Activated CD4-positive, CD25-positive, alpha-beta regulatory T cell treated with anti-CD3 and anti-CD28 coated beads, Interleukin-2, amount 50 U/mL, for 24 hours (primary cell): ENCODE results near the gene ITFG2.
A peak's percentile ranks its signal among the peaks of the same experiment; 100 is the strongest.
"Not testable (repeated sequence)": the region's sequence is repeated elsewhere in the genome, so short reads cannot be mapped to it uniquely, and the experiment has no call there.

Experiments
- ATAC-seq, 2 donors: fragments of 150-1000 bp; cut with Tn5 transposase; one replicate each; pipeline ENCODE4 v1.10.0; 2021; ENCODE audit warnings: mild to moderate bottlenecking in 1 of 2, moderate library complexity in 1 of 2

The ITFG2 gene

DNA sequence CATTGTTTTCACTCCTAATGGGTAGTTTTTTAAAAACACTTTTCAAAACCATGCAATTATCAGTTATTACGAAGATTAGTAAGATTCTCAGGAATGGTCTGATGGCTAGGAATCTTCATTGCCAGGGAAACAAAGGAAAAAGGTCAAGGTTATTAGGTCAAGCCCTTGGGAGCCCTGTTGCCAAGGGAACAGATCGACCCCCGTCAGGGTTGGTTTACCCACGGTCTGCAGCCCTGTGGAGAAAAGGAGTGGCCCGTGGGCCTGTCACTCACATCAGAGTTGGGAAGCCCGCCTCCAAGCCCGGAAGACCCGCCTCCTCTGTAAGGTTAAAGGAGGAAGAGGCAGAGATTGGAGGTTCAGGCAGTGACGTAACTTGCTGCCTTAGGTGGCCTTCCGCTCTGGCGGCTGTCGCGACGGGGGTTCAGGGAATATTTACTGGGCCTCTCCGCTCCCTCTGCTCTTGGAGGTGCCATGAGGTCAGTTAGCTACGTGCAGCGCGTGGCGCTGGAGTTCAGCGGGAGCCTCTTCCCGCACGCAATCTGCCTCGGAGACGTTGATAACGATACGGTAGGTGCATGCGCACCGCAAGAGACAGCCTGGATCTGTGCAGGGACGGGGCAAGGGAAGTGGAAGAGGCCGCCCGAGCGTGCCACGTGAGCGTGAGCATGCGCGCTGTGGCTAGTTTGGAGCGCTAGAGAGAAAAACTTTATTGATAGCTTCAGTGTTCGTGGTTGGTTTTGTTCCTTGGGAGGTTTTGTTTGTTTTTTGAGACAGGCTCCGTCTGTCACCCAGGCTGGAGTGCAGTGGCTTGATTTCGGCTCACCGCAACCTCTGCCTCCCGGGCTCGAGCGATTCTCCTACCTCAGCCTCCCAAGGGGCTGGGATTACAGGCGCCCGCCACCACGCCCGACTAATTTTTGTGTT lies at the start of gene ITFG2:
Gene ITFG2, plus strand, starts transcription at position 379 of the 924 bp plus-strand sequence. Its CDS starts 93 bp downstream, at position 472.
- peak; percentile 97 for ATAC-seq

DNA sequence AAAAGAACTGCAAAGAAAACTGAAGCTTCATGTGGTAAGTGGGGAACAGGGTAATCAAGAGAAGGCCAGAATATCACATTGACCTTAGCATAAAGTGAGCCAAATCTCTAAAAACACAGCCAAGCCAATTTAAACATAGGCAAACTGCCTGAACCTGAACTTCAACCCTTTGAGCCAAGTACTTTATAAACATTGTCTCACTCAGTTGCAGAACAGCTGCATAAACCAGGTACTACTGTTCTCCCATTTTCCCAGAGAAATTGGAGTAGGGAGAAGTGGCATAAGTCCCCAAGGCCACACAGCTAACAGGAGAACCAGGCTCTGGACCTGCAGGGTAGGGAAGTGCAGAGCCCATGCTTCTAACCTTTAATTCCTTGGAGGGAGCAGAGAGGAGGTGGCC lies 48.1 kb upstream of the ITFG2 start:
- ATAC-seq, result no peak

DNA sequence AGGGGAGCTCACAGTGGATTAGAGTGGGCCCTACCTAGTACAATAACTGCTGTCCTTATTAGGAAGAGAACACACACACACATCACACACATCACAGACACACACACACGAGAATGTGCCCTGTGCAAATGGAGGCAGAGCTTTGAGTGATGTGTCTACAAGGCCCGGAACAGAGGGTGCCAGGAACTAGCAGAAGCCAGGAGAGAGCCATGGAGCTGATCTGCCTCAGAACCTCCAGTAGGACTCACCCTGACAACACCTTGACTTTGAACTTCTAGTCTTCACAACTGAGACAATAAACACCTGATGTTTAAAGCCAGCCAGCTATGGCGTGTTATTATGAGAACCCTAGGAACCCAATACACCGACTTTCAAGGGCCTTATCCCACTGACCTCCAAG lies 47.4 kb upstream of the ITFG2 start:
- ATAC-seq, result no peak

DNA sequence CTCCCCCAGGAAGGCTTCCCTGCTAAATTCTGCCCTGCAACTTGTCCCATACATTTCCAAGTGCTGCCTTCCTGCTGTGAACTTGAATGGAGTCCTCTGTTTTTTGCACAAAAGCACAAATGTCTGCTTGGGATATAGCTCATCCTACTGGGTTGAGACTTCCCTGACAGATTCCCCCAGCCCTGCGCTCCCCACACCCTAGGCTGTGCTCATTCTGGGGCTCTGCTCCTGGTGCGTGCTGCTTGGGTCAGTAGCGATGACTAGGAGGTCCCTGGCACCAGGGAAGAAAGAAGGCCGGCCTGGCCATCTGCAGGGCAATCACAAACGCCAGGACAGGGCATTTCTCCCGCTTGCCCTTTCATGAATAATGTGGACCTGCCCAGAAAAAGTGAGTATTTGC lies 46.9 kb upstream of the ITFG2 start:
- ATAC-seq, result no peak

DNA sequence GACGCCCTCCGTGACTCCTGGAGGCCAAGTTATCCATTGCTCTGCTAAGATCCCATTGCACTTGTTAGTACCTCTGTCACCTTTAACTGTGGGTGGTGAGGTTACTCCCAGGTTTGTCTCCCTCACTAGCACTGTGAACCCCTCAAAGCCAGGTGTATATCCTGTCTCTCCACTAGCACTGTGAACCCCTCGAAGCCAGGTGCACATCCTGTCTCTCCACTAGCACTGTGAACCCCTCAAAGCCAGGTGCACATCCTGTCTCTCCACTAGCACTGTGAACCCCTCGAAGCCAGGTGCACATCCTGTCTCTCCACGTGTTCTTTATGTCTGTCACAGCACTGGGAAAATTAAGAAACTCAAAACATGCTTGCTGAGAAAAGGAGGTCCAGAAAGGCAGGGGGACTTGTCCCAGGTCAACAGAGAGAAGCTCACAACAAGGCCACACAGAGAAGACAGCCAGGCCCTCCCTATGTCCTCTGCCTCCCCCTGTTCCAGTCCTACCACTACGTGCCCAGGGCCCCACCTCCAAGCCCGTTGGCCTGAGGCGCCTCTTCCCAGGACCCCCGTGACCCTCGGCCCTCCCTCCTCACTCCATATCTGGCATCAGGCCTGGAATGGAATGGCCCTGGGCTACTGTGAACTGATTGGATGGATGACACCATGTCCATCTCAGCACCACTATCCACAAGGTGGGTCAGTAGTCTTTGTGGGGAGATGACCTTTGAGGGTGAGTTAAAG lies 44.1 kb upstream of the ITFG2 start:
- ATAC-seq, result no peak

DNA sequence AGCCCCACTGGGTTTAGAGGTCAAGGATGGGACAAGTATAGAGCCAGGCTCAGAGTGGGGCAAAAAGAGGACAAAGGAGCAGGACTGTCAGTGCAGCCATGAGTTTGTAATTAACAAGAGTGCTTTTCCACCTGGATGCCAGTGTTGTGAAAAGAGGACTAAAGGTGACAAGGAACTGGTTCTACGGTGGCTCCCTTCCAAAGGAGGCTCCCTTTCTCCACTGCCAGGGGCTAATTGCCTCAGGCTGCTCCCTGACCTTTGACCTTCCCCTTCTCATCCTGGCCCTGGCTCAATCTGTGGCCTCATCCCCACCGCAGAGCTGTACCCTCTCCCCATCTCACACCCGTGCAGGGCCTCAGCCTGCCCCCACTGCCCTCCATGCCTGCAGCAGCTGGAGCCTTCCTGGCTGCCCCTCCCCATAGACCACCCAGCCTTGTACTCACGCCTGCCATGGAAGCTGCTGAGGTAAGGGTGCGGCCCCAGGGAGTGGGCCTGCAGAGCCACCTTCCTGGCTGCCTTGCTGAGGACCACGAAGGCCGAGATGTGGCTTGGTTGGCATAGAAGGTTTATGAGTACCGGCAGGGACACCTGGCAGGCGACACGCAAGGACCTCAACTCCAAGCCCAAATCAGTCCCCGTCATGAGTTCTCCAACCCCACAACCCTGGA lies 42.5 kb upstream of the ITFG2 start:
- ATAC-seq, result no peak

DNA sequence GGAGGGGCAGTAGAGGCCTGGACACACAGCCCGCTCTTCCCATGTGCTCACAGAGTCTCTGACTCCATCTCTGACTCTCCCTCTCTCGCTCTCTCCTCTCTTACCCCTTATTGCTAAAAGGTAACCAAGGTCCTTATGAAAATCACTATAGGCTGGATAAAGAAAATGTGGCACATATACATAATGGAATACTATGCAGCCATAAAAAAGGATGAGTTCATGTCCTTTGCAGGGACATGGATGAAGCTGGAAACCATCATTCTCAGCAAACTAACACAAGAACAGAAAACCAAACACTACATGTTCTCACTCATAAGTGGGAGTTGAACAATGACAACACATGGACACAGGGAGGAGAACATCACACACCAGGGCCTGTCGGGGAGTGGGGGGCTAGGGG lies 41.9 kb upstream of the ITFG2 start:
- ATAC-seq, result not testable (repeated sequence)

DNA sequence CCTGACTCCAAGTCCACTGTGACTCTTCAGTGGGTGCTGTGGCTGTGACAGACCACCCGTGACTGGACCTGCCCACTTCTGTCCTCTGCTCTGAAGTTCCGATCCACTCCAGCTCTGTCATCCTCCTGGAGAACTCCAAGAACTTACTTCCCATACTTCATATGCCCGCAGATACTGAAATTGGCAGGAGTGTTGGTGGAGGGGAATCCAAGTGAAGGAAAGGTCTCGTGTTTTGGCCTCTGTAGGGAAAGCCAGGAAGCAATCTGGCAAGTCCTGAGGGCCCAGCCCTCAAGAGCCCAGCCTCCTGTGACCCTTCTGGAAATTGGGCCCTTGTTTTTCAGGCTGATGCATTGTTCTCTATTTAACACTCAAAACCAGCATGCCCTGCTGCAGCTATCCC lies 40.1 kb upstream of the ITFG2 start:
- no peak for ATAC-seq

DNA sequence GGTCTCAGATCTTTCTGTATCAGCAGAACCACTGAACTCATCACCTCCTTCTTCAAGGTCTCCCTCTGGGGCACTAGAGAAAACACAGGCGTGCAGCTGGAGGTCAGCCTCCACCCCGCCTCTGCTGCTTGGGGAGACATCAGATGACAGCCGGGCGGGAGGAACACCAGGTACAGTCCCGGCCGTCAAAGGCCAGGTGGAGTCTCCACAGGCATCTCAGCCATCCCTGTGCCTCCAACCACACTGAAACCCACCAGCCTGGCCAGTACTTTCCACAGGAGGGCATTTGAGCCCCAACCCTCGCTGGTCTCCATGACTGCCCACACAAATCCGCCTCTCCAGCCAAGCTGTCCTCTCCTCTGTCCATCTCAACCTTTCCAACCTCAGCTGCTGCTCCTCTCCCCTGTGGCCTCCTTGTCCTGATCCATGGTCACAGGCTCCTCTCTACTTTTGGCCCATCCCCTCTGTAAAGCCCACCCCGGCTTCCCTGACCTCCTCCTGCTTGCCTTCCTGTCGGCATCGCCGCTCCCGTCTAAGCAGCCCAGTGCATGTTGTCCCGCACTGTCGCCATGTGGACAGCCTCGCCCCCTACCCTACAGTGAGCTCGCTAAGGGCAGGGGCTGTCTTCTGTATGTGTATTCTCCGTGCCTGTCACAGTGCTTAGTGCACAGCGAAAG lies 39.1 kb upstream of the ITFG2 start:
- no peak for ATAC-seq

DNA sequence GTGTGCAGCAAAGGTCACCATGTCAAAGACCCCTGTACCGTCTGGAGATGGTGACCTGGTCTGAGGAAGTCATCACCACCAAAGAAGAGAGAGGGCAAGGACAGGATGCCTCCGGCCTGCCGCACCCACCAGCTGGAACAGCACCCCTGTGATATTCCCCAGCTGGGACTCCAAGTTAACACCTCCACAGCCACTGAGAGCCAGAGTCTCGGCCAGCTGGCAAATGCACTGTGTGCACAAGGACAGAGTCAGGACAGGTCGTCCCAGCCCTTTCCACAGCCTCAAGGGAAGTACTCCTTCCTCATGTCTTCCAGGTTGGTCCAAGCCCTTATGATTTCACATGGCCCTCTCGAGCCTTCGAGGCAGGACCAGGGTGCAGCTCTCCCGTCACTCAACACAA lies 37.0 kb upstream of the ITFG2 start:
- no peak for ATAC-seq

DNA sequence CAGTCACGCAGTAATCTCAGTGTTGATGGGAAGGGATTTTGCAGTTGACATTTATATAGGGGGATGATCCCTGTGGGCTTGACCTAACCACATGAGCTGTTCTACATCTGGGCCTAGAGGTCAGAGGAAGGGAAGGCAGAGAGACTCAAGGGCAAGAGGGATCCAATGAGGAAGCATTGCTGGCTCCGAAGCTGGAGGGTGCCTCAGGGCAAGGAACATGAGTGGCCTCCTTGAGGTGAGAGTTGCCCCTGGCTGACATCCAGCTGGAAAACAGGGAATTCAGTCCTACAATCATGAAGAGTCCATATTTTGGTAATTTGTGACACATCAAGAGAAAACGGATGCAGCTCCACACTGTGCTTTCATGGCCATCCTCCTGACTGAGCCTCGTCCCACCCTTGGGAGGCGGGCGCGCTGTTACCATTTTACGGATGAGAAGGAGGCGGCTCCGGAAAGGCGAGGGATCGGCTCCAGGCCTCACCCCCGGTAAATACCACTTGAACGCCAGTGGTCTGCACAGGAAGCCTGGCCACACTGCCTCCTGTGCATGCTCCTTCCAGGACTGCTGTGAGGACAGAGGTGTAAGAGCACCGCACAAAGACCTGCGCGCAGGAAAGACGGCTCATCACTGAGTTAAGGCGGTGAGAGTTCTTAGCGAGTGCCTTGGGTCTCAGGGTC lies 36.2 kb upstream of the ITFG2 start:
- ATAC-seq, result no peak

DNA sequence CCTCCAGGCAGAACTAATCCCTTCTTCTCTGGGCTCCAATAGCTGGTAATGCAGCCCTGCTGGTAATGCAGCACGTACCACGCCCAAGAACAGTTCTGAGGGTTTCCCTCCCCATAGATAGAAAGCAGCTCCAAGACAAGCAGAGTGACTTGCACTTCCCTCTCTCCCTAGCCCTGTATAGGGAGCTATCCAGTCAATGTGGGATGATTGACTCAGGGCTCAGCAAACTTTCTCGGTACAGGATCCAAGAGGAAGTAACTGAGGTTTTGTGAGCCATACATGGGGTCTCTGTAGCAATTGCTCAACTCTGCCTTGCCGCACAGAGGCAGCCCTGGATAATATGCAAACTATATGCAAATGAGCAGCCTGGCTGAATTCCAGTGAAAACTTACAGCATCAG lies 33.2 kb upstream of the ITFG2 start:
- no peak for ATAC-seq

DNA sequence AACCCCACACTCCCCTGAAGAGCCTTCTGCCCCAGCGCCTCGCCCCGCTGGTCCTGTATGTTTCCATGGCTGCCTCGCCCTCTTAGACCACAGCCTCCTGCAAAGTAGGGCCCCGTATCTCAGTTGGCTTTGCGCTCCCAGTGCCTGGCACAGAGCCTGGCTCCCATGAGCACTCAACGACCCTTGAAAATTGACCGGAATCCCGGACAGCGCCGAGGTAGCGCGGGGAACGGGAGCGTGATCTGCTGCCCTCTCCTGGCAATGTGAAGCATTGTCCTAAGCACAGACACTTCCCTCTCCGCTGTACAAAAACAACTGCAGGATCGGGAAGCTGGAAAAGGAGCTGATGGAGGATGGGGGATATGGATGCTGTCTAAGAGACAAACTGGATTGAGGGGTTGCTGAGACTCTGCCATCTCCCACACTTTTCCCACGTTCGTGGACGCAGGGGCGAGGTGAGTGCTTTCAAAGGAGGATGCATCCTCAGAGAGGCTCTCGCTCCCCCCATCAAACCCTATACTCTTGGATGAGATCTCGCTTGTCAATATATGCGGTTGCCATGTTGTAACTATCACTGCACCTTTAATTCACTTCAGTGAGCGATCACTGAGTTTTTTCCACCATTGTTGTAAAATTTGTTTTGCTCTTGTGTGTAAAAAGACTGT lies 28.4 kb upstream of the ITFG2 start:
- peak; percentile 64 to 80 for ATAC-seq

DNA sequence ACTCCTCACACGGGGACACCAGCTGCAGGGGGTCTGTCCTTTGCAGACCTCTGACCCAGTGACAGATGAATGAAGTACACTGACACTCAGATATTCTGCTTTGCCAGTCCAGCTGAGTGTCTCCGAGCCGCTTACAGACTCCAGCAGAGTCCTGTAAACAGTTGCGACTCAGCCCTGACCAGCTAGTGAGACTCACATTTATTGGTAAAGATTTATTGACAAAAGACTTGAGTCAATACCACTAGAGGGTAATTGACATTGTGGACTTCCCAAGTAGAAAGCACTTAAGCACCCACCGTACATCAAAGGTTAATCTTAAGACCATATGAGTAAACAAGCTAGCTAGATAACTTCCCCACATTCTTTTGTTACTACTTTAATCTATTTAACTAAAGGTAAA lies 27.5 kb upstream of the ITFG2 start:
- no peak for ATAC-seq

DNA sequence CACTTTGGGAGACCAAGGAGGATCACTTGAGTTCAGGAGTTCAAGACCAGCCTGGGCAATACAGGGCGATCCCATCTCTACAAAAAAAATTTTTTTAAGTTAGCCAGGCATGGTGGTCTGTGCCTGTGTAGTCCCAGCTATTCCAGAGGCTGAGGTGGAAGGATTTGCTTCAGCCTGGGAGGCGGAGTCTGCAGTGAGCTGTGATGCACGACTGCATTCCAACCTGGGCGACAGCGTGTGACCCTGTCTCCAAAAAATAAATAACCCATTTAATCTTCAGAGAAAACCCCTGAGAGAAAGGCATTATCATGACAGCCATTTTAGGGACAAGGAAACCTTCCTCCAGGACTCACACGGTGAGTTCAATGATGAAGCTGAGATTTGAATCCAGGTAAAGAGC lies 21.4 kb upstream of the ITFG2 start:
- ATAC-seq, result no peak

DNA sequence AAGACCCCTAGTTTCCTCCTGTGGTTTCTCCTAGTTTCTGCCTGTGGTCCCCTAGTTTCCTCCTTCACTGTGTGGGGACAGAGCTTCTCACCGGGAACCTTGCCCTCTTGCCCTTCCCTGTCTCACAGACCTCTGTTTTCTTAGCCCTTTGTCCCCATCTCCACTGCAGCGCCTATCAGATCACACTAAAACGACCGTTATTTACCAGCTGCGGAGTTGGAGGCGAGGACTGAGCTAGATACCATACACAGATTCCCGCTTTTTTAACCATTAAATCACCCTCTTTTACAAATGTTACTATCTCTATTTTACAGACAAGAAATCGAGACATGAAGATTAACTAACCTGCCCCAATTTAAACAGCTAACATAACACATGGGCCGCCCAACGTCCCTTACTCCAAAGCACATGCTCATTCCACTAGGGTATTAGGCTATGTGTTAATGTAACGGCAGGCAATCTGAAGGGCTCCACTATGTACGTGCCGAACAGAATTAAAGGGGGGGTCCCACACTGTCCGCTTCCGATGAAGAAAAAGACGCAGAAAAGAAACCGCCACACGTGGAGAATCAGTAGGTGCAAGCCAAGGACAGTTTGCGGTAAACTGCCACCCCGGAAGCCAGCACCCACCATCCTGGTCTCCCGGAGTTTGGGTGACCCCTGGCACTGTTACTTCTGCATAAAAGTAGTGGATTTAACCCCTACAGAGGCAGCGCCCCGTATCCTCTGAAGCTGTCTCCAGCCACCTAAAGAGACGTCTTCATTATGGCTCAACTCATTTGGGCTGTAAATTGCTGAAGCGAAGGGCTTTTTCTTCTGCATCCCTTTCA lies 19.6 kb upstream of the ITFG2 start:
- ATAC-seq, result no peak

DNA sequence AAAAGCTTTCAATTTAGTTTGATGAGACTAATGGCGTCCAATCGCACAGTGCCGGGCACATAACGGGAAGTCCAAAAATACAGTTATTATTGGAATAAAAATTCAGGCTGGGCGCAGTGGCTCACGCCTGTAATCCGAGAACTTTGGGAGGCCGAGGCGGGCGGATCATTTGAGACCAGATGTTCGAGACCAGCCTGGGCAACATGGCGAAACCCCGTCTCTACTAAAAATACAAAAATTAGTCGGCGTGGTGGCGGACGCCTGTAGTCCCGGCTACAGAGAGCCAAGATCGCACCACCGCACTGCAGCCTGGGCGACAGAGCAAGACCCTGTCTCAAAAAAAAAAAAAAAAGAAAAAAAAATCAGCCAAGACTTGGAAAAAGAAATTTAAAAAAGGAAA lies 18.9 kb upstream of the ITFG2 start:
- no peak for ATAC-seq

DNA sequence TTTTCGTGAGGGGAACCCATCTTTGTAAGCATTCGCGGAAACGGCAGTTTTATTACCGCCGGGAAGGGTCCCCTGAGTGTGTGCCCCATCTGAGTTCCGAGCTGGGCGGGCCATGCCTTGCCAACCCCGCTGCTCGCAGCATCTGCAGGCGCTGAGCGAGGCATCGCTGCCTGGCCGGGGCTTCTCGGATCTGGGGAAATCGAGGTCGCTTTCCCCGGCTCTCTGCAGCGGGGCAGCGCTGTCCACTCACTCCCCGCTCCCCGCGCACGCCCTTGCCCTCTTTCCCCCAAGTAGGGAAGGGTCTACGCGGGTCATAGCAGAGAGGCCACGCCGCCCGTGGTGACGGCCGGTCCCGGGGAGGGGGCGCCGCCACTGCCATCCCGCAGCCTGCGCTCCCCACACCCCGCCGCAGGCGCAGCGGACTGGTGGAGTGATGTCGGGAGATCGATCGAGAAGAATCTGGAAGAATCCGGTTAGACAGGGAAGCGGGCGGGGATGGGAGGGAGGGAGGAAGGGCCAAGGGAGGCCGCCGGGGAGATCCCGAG lies 18.2 kb upstream of the ITFG2 start:
- ATAC-seq, result peak in 1 of 2 donors; percentile 6

DNA sequence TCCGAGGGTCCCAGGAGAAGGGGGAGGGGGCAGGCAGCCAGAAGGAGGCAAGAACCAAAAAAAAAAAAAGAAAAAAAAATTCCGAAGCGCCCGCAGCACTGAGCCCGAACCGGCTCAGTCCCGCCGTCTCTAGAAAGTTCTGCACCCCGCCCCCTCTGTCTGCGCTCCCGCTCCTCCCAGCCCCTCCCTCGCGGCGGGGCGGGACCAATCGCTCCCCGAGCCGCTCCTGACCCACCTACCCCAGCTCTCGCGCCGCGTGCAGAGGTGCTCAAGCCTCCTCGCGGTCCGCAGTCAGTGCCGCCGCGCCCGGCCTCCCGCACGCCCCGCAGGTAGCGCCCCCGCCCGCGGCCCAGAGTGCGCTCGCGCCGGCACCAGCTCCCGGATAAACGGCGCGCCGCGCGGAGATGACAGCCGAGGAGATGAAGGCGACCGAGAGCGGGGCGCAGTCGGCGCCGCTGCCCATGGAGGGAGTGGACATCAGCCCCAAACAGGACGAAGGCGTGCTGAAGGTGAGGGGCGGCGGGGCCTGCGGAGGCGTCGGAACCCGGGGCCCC lies 17.7 kb upstream of the ITFG2 start, which contains the start of gene FKBP4:
Gene FKBP4, plus strand, starts transcription at position 235 of the 554 bp plus-strand sequence. Its CDS starts 170 bp downstream, at position 405.
- ATAC-seq, result peak; percentile 91 to 93
